Testis (tissue), 5 donors: Measurements from ENCODE around the gene EMB. TPM values are rescaled to one million over a fixed set of nuclear protein-coding genes. Genes with fewer than 3 reads are reported as not detected.
"Not testable (repeated sequence)": the region's sequence is repeated elsewhere in the genome, so short reads cannot be mapped to it uniquely, and the experiment has no call there.

Source experiments
- DNase-seq: peaks from one replicate; pipeline ENCODE4 v3.0.0-alpha.2; 2019
- H3K27ac ChIP-seq, 2 donors: fragments of 200-600 bp; sonication (generic); one replicate each; pipeline ENCODE4 v1.5.1; 2019
- H3K27me3 ChIP-seq: fragments of 200-600 bp; sonication (generic); one replicate; pipeline ENCODE4 v1.5.1; 2019
- H3K36me3 ChIP-seq: fragments of 200-600 bp; sonication (generic); one replicate; pipeline ENCODE4 v1.5.1; 2017; ENCODE audit warnings: low read depth; ENCODE audit errors: missing control alignments
- H3K4me1 ChIP-seq: fragments of 200-600 bp; sonication (generic); one replicate; pipeline ENCODE4 v1.5.1; 2019
- H3K4me3 ChIP-seq, 2 donors: fragments of 200-600 bp; sonication (generic); one replicate each; pipeline ENCODE4 v1.5.1; 2017 to 2019
- H3K9me3 ChIP-seq: fragments of 200-600 bp; sonication (generic); one replicate; pipeline ENCODE4 v1.5.1; 2017
- CTCF ChIP-seq, 3 experiments: fragments of 450-650 bp in 2 of 3; fragments of 200-600 bp in 1 of 3; sonication (generic) in 1 of 3; IDR thresholded peaks; one replicate each; pipeline ENCODE4 v1.5.1; 2016 to 2019; ENCODE audit warnings: antibody characterized with exemption in 3 of 3, mild to moderate bottlenecking in 2 of 3, moderate library complexity in 1 of 3
- POLR2A ChIP-seq: fragments of 450-650 bp; IDR thresholded peaks from one replicate; pipeline ENCODE4 v1.6.1; 2017; ENCODE audit warnings: antibody characterized with exemption, mild to moderate bottlenecking, moderate library complexity
- WGBS, 2 donors: methylation state at CpG; one replicate each; pipeline ENCODE4 v1.1.5; 2018; 5-methylcytosine and 5-hydroxymethylcytosine counted together
- intact Hi-C: fragments of 100-400 bp; cut with DNase I; formaldehyde crosslinking; loops from one replicate; pipeline ENCODE4 v1.15.1; 2023; ENCODE audit warnings: low total_unique reads
- long read RNA-seq, 2 donors: transcript quantifications; one replicate each; lab custom pipeline, GENCODE V29; 2026
- polyA plus RNA-seq: library from polyadenylated mRNA; stranded (reverse); fragments of 350-450 nt; fragmentation: Illumina TruSeq; extraction: RNeasy Lipid Tissue Mini Kit (QIAGEN cat#74804); gene quantifications from one replicate; pipeline ENCODE4 v1.2.3, GENCODE V29; 2014; ENCODE audit warnings: low read depth, low replicate concordance; ENCODE audit not compliant: insufficient read depth
- total RNA-seq, 2 donors: library from RNA; depleted of rRNA; stranded (reverse); fragments of >200 nt; gene quantifications; one replicate each; pipeline ENCODE4 v1.2.3, GENCODE V29; 2016

Gene EMB
- total RNA-seq (10 to 100 TPM; 26.2 to 32.4 TPM), polyA plus RNA-seq (20.0 TPM)
- long read RNA-seq, donor 1, full-length matches to known transcripts, result 3 of 3 reads
- long read RNA-seq, donor 1, partial matches to known transcripts, result 0 of 3 reads
- long read RNA-seq, donor 1, other reads (novel, unspliced or antisense), result 0 of 3 reads
- long read RNA-seq, donor 2, full-length matches to known transcripts, result 1 of 1 reads
- long read RNA-seq, donor 2, partial matches to known transcripts, result 0 of 1 reads
- long read RNA-seq, donor 2, other reads (novel, unspliced or antisense), result 0 of 1 reads

- peak; percentile 77 for DNase-seq
These were observed at the start of gene EMB for GRCh38 chr5:50440651-50441492. EMB (minus strand) TSS chr5:50441288; CDS start chr5:50441151, 137 bp downstream.

GRCh38 chr5:50489491-50489890 lies 48.4 kb upstream of the EMB start:
- 81 to 91% methylated on average over 10 of the region's 10 CpGs for WGBS, 2 donors
- H3K9me3 ChIP-seq, H3K4me1 ChIP-seq, H3K4me3 ChIP-seq, intact Hi-C loops, H3K27ac ChIP-seq, H3K27me3 ChIP-seq, DNase-seq, H3K36me3 ChIP-seq: not testable (repeated sequence)

More at GRCh38 chr5:50440651-50441492, at the start of gene EMB:
- WGBS, 2 donors, result 0 to 1% methylated on average over 15 to 65 of the region's 80 CpGs
- intact Hi-C loops, result no loop called here
- H3K27ac ChIP-seq, result peak within 1 kb of the TSS; percentile 80 to 86
- no peak for TF ChIP-seq CTCF (IDR thresholded peaks at IDR 0.05)
- TF ChIP-seq POLR2A, result no peak
- H3K4me1 ChIP-seq, result no peaks in the 10 kb centered on the region
- no peaks in the 10 kb centered on the region for H3K36me3 ChIP-seq
- H3K27me3 ChIP-seq, result no peaks in the 10 kb centered on the region
- H3K4me3 ChIP-seq, result peak within 1 kb of the TSS; percentile 63 to 84
- no peaks in the 10 kb centered on the region for H3K9me3 ChIP-seq

GRCh38 chr5:50478790-50479189 lies 37.7 kb upstream of the EMB start:
- H3K36me3 ChIP-seq, H3K4me3 ChIP-seq, H3K4me1 ChIP-seq, H3K27me3 ChIP-seq, H3K9me3 ChIP-seq, intact Hi-C loops, DNase-seq, H3K27ac ChIP-seq: not testable (repeated sequence)
- WGBS, 2 donors, result 70 to 74% methylated on average over 2 of the region's 2 CpGs

- Histone ChIP-seq H3K9me3 (no peaks in the 10 kb centered on the region), H3K27me3 (no peaks in the 10 kb centered on the region), H3K4me3 (no peak overlapping the region), H3K27ac (no peak overlapping the region), H3K36me3 (no peaks in the 10 kb centered on the region), H3K4me1 (no peaks in the 10 kb centered on the region)
- intact Hi-C loops, result no loop called here
- TF ChIP-seq POLR2A (no peak), CTCF (IDR thresholded peaks at IDR 0.05) (no peak)
- DNase-seq, result no peak
- 60 to 62% methylated on average over 1 of the region's 1 CpG for WGBS, 2 donors
These were observed 35.5 kb upstream of the EMB start for GRCh38 chr5:50476549-50476948.

GRCh38 chr5:50465015-50465414 lies 23.9 kb upstream of the EMB start:
- H3K4me1 ChIP-seq, H3K9me3 ChIP-seq, intact Hi-C loops, H3K4me3 ChIP-seq, H3K27me3 ChIP-seq, H3K36me3 ChIP-seq, DNase-seq, H3K27ac ChIP-seq: not testable (repeated sequence)
- 68 to 87% methylated on average over 6 to 20 of the region's 23 CpGs for WGBS, 2 donors

GRCh38 chr5:50463726-50464125 lies 22.6 kb upstream of the EMB start:
- WGBS, 2 donors, result 50 to 59% methylated on average over 1 of the region's 1 CpG
- intact Hi-C loops, result no loop called here
- Histone ChIP-seq H3K4me1 (no peaks in the 10 kb centered on the region), H3K36me3 (no peaks in the 10 kb centered on the region), H3K4me3 (no peak overlapping the region), H3K9me3 (no peaks in the 10 kb centered on the region), H3K27ac (no peak overlapping the region), H3K27me3 (no peaks in the 10 kb centered on the region)
- TF ChIP-seq CTCF (IDR thresholded peaks at IDR 0.05), result no peak
- TF ChIP-seq POLR2A, result no peak
- no peak for DNase-seq
